Left lung (tissue), 10 donors: ENCODE data around the gene ATP13A5. TPM values are rescaled to one million over a fixed set of nuclear protein-coding genes. Genes with fewer than 3 reads are reported as not detected.

ENCODE experiments used
- ATAC-seq: fragments of 200-7000 bp; cut with Tn5 transposase; one replicate; pipeline ENCODE4 v1.9.1; 2020; ENCODE audit warnings: moderate library complexity
- DNase-seq, 4 donors: peaks; one replicate each; pipeline ENCODE4 v3.0.0-alpha.2; 2013 to 2020
- H3K27ac ChIP-seq, 2 donors: fragments of 200-600 bp; sonication (generic) in 1 of 2; one replicate each; pipeline versions ENCODE4 v1.5.0 to v1.8.0; 2020 to 2021
- H3K27me3 ChIP-seq, 2 donors: fragments of 200-600 bp; sonication (generic) in 1 of 2; one replicate each; pipeline versions ENCODE4 v1.5.0 to v1.8.0; 2020 to 2021
- H3K36me3 ChIP-seq, 2 donors: fragments of 200-600 bp; sonication (generic) in 1 of 2; one replicate each; pipeline versions ENCODE4 v1.5.0 to v1.8.0; 2020 to 2021
- H3K4me1 ChIP-seq, 2 donors: fragments of 200-600 bp; one replicate each; pipeline ENCODE4 v1.8.0; 2021
- H3K4me3 ChIP-seq, 2 donors: fragments of 200-600 bp; sonication (generic) in 1 of 2; one replicate each; pipeline versions ENCODE4 v1.5.0 to v1.8.0; 2020 to 2021; ENCODE audit warnings: mild to moderate bottlenecking in 1 of 2
- H3K9me3 ChIP-seq, 2 donors: fragments of 200-600 bp; sonication (generic) in 1 of 2; one replicate each; pipeline versions ENCODE4 v1.5.0 to v1.8.0; 2020 to 2021
- CTCF ChIP-seq, 2 donors: fragments of 200-600 bp; sonication (generic) in 1 of 2; IDR thresholded peaks; one replicate each; pipeline versions ENCODE4 v1.5.0 to v1.8.0; 2021; ENCODE audit warnings: antibody characterized with exemption in 2 of 2
- intact Hi-C, 2 donors: fragments of 100-400 bp; cut with DNase I; formaldehyde crosslinking; loops; one replicate each; pipeline versions ENCODE4 v1.11.2 to v1.14.2; 2022
- polyA plus RNA-seq, 6 donors: library from polyadenylated mRNA; unstranded; fragments of 120-200 nt; gene quantifications; one replicate each; pipeline ENCODE4 v1.2.1, GENCODE V29; 2013; ENCODE audit not compliant: insufficient read length in 6 of 6
- total RNA-seq, 2 donors: library from RNA; stranded (reverse); fragmentation: NEBNext Ultra II Directional; extraction: Animal tissue kit (Norgen Biotek cat#: 25700); gene quantifications; one replicate each; pipeline ENCODE4 v1.2.1, GENCODE V29; 2021
- donor health status: DM: no; HTN: yes; CAD: no.
- donor health status: DM: no; HTN: no; CAD: no.

Gene ATP13A5
- total and polyA plus RNA-seq, 8 donors: 0.36 to 1.4 (median 0.96) TPM

GRCh38 chr3:193389335-193389734 lies 10.8 kb upstream of the ATP13A5 start:
- Histone ChIP-seq H3K9me3 (no peaks in the 10 kb centered on the region), H3K36me3 (no peaks in the 10 kb centered on the region), H3K4me1 (no peaks in the 10 kb centered on the region), H3K27me3 (no peaks in the 10 kb centered on the region), H3K4me3 (no peak overlapping the region), H3K27ac (no peak overlapping the region)
- no peak for TF ChIP-seq CTCF (IDR thresholded peaks at IDR 0.05)
- intact Hi-C loops: no loop called here
- ATAC-seq (no peak), DNase-seq (no peak)

DNA sequence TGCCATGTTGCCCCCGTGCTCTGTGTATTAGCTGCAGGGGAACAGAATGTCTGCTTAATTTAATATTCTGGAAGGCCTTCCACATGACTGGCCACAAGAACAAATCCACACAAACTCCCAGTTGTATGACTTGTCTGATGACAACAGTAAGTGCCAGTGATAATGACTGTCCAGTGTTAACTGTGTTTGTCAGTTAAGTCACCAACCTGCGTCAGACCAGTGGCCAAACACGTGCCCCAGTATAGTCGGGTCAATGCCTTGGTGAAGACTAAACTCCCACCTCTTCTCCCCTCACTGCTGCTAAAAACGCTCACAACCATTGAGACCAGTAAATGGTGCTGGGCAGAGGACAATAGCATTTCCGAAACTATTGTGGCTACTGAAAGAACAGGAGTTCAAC lies 9.8 kb upstream of the ATP13A5 start:
- no peaks in the 10 kb centered on the region for H3K27me3 ChIP-seq
- intact Hi-C loops: no loop called here
- no peaks in the 10 kb centered on the region for H3K36me3 ChIP-seq
- DNase-seq (no peak), ATAC-seq (no peak)
- H3K4me3 ChIP-seq: no peak overlapping the region
- H3K4me1 ChIP-seq: no peaks in the 10 kb centered on the region
- H3K9me3 ChIP-seq: no peaks in the 10 kb centered on the region
- TF ChIP-seq CTCF (IDR thresholded peaks at IDR 0.05): no peak
- H3K27ac ChIP-seq: no peak overlapping the region

- intact Hi-C loops: no loop called here
- Histone ChIP-seq H3K27me3 (no peaks in the 10 kb centered on the region), H3K9me3 (no peaks in the 10 kb centered on the region), H3K4me3 (no peak overlapping the region), H3K27ac (no peak overlapping the region), H3K36me3 (no peaks in the 10 kb centered on the region), H3K4me1 (no peaks in the 10 kb centered on the region)
- no peak for ATAC-seq
- DNase-seq: no peak
- no peak for TF ChIP-seq CTCF (IDR thresholded peaks at IDR 0.05)
These were observed 9.0 kb upstream of the ATP13A5 start for GRCh38 chr3:193387596-193387995.

DNA sequence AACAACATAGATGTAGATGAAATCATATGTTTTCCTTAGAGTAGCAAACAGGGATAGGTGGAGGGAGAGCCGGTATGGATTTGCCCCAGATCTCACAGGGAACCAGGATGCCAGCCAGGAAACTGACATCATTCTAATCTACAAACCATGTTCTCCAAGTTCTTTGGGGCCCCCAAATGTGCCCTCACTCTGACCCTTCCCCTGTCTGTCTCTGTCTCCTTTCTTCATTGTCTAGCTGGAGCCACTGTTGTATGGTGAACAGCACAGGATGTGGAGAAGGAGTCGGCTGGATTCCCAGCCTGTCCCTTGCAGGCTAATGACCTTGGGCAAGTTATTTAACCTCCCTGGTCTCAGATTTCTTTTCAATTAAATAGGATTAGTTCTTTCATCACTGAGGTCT lies 962 bp downstream of the ATP13A5 start:
- H3K9me3 ChIP-seq: no peaks in the 10 kb centered on the region
- no peak overlapping the region for H3K4me3 ChIP-seq
- no peak overlapping the region for H3K27ac ChIP-seq
- H3K27me3 ChIP-seq: no peaks in the 10 kb centered on the region
- DNase-seq (no peak), ATAC-seq (no peak)
- no peak for TF ChIP-seq CTCF (IDR thresholded peaks at IDR 0.05)
- intact Hi-C loops: no loop called here
- no peaks in the 10 kb centered on the region for H3K4me1 ChIP-seq
- no peaks in the 10 kb centered on the region for H3K36me3 ChIP-seq

DNA sequence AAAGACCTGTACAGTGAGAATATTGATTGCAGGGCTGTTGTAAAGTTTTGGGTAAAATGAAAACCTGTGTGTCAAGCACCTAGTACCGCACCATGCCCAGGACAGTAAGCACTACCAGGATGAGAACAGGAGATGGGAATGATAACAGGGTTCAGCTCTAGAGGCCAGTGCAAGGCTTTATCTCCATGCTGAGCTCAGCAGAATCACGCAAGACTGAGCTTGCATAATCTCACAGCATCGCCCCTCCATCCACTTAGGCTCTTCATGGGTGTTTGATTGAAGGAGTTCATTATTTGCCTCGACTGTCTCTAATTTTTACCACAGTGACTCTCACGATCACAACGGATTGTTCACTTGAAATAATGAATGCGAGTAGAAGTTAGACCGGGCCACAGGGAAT lies 2.9 kb downstream of the ATP13A5 start:
- no peak for DNase-seq
- Histone ChIP-seq H3K36me3 (no peaks in the 10 kb centered on the region), H3K9me3 (no peaks in the 10 kb centered on the region), H3K27ac (no peak overlapping the region), H3K4me1 (no peaks in the 10 kb centered on the region), H3K4me3 (no peak overlapping the region), H3K27me3 (no peaks in the 10 kb centered on the region)
- no peak for TF ChIP-seq CTCF (IDR thresholded peaks at IDR 0.05)
- intact Hi-C loops: no loop called here
- ATAC-seq: no peak
